Lower leg skin (tissue), 4 donors: ENCODE results near the gene NSD1. TPM values are rescaled to one million over a fixed set of nuclear protein-coding genes. Genes with fewer than 3 reads are reported as not detected.

Experiments used
- DNase-seq, 2 donors: peaks; one replicate each; pipeline ENCODE4 v3.0.0-alpha.2; 2019; ENCODE audit warnings: low spot score in 2 of 2
- H3K4me3 ChIP-seq: fragments of 200-600 bp; sonication (generic); 2 replicates; pipeline ENCODE4 v1.5.1; 2017; ENCODE audit warnings: mild to moderate bottlenecking, low read depth; ENCODE audit not compliant: poor library complexity, severe bottlenecking
- POLR2A ChIP-seq, 2 donors: fragments of 450-650 bp; IDR thresholded peaks; one replicate each; pipeline ENCODE4 v1.6.1; 2016 to 2017; ENCODE audit warnings: antibody characterized with exemption in 2 of 2, mild to moderate bottlenecking in 1 of 2, moderate library complexity in 1 of 2
- WGBS, 2 donors: methylation state at CpG; one replicate each; pipeline ENCODE4 v1.1.5; 2018; 5-methylcytosine and 5-hydroxymethylcytosine counted together
- intact Hi-C: fragments of 100-400 bp; cut with DNase I; formaldehyde crosslinking; loops from one replicate; pipeline ENCODE4 v1.15.0; 2023; ENCODE audit warnings: low total_unique reads
- total RNA-seq, 4 donors: library from RNA; depleted of rRNA; stranded (reverse); fragments of >200 nt; gene quantifications; one replicate each; pipeline ENCODE4 v1.1.0, GENCODE V29; 2016
- TF ChIP-seq, protein P1 (sequence below), 3 donors: fragments of 450-650 bp; IDR thresholded peaks; one replicate each; pipeline ENCODE4 v1.5.1; 2016; ENCODE audit warnings: antibody characterized with exemption in 3 of 3, mild to moderate bottlenecking in 3 of 3, moderate library complexity in 2 of 3

The NSD1 gene
- total RNA-seq, 4 donors from 2014 or later, result 25.1 to 36.8 (median 34.2) TPM

DNA sequence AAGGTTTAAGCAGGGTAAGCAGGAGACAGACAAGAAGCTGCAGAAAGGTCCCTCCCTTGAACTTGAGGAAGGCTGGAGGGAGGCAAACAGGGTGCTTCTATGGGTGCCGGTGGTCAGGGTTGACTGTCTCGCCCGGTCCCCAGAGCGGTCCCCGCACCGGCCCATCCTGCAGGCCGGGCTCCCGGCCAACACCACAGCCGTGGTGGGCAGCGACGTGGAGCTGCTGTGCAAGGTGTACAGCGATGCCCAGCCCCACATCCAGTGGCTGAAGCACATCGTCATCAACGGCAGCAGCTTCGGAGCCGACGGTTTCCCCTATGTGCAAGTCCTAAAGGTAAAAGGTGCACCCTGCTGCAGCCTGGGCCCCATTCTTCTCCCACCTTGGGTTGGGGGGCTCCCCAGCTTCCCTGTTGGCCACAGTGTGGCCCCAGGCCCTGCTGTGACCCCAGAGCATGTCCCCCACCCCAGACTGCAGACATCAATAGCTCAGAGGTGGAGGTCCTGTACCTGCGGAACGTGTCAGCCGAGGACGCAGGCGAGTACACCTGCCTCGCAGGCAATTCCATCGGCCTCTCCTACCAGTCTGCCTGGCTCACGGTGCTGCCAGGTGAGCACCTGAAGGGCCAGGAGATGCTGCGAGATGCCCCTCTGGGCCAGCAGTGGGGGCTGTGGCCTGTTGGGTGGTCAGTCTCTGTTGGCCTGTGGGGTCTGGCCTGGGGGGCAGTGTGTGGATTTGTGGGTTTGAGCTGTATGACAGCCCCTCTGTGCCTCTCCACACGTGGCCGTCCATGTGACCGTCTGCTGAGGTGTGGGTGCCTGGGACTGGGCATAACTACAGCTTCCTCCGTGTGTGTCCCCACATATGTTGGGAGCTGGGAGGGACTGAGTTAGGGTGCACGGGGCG, 41.1 kb upstream of the NSD1 start:
- no peak for DNase-seq
- intact Hi-C loops, result no loop called here
- TF ChIP-seq, protein P1, sequence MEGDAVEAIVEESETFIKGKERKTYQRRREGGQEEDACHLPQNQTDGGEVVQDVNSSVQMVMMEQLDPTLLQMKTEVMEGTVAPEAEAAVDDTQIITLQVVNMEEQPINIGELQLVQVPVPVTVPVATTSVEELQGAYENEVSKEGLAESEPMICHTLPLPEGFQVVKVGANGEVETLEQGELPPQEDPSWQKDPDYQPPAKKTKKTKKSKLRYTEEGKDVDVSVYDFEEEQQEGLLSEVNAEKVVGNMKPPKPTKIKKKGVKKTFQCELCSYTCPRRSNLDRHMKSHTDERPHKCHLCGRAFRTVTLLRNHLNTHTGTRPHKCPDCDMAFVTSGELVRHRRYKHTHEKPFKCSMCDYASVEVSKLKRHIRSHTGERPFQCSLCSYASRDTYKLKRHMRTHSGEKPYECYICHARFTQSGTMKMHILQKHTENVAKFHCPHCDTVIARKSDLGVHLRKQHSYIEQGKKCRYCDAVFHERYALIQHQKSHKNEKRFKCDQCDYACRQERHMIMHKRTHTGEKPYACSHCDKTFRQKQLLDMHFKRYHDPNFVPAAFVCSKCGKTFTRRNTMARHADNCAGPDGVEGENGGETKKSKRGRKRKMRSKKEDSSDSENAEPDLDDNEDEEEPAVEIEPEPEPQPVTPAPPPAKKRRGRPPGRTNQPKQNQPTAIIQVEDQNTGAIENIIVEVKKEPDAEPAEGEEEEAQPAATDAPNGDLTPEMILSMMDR (IDR thresholded peaks at IDR 0.05), result no peak
- no peak for TF ChIP-seq POLR2A (IDR thresholded peaks at IDR 0.05)

DNA sequence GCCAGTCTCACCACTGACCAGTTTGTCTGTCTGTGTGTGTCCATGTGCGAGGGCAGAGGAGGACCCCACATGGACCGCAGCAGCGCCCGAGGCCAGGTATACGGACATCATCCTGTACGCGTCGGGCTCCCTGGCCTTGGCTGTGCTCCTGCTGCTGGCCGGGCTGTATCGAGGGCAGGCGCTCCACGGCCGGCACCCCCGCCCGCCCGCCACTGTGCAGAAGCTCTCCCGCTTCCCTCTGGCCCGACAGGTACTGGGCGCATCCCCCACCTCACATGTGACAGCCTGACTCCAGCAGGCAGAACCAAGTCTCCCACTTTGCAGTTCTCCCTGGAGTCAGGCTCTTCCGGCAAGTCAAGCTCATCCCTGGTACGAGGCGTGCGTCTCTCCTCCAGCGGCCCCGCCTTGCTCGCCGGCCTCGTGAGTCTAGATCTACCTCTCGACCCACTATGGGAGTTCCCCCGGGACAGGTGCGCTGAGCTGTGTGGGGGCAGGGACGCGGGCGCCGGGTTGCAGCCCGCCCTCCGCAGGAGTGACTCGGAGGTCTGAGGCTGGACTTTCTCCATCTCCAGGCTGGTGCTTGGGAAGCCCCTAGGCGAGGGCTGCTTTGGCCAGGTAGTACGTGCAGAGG, 40.4 kb upstream of the NSD1 start:
- no peak overlapping the region for H3K4me3 ChIP-seq
- 91 to 92% methylated on average over 29 to 40 of the region's 40 CpGs for WGBS, 2 donors
- no peak for TF ChIP-seq POLR2A (IDR thresholded peaks at IDR 0.05)
- TF ChIP-seq, protein P1 (IDR thresholded peaks at IDR 0.05), result no peak
- no peak for DNase-seq
- intact Hi-C loops, result no loop called here

More for the DNA sequence above, 41.1 kb upstream of the NSD1 start:
- no peak overlapping the region for H3K4me3 ChIP-seq
- 84 to 87% methylated on average over 19 of the region's 32 CpGs for WGBS, 2 donors

DNA sequence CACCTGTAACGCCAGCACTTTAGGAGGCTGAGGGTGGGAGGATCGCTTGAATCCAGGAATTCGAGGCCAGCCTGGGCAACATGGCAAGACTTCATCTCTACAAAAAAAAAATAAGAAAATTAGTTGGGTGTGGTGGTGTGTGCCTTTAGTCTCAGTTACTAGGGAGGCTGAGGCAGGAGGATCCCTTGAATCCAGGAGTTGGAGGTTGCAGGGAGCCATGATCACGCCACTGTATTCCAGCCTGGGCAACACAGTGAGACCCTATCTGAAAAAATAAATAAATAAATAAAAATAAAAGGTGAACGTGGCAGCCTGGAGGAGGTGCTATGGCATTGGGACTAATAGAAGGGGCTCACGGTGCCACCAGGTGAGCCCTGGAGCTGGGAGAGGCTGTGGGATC, 39.8 kb upstream of the NSD1 start:
- intact Hi-C loops, result no loop called here
- WGBS, 2 donors, result 95 to 96% methylated on average over 6 of the region's 6 CpGs
- no peak for TF ChIP-seq POLR2A (IDR thresholded peaks at IDR 0.05)
- TF ChIP-seq, protein P1 (IDR thresholded peaks at IDR 0.05), result no peak
- no peak for DNase-seq
- H3K4me3 ChIP-seq, result no peak overlapping the region

DNA sequence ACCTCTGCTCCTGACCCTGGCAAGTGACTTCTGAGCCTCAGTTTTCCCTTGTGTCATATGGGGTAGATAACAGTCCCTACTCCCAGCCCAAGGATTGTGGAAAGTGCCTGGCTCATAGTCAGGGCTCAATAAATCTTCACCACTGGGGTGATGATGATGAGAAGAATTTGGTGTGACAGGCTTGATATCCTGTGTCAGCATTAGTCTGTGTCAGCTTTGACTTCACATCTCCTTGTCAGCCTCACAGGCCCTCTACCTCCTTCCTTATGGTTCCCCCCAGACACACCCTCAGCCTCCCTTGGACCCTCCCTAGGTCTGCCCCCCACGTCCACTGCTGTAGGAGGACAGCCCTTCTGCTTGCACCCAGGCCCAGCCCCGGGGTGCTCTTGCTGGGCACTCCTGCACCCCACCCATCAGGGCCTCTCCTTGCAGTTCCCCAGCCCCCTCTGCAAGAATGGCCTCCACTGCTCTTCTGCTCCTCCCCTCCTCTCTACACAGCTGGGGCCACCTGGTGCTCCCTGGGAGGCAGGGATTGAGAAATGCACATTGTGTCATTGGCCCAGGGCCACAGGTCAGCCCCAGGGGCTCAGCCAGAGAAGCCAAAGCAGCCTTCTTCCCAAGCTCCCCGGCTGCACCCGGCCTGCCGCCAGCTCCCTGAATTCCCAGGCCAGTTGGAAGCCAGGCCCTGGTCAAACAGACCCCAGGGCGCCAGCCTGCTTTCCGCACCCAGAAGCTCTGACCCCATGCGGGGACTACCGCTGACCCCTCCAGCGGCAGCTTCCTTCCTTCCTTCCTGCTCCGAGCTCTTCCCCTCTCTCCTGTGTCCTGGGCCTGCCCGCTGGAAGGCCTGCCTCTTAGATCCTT, 39.1 kb upstream of the NSD1 start:
- no peak for DNase-seq
- 64 to 81% methylated on average over 10 to 12 of the region's 12 CpGs for WGBS, 2 donors
- H3K4me3 ChIP-seq, result no peak overlapping the region
- no peak for TF ChIP-seq POLR2A (IDR thresholded peaks at IDR 0.05)
- TF ChIP-seq, protein P1 (IDR thresholded peaks at IDR 0.05), result no peak
- intact Hi-C loops, result no loop called here

DNA sequence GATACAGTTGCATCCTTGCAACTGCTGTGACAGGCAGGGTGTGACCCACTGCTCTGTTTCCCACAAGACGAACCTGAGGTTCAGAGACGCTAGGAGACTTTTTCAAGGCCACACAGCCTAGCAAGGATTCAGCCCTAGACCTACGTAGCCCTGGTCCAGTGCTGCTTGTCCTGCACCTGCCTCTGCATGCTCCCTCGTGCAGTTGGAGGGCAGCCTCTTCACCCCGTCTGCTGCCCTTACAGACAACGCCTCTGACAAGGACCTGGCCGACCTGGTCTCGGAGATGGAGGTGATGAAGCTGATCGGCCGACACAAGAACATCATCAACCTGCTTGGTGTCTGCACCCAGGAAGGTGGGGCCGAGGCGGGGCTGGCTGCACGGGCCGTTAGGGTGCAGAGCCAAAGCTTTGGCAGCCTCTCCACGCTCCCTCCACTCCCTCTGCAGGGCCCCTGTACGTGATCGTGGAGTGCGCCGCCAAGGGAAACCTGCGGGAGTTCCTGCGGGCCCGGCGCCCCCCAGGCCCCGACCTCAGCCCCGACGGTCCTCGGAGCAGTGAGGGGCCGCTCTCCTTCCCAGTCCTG, 38.4 kb upstream of the NSD1 start:
- intact Hi-C loops, result no loop called here
- no peak for DNase-seq
- TF ChIP-seq, protein P1 (IDR thresholded peaks at IDR 0.05), result no peak
- TF ChIP-seq POLR2A (IDR thresholded peaks at IDR 0.05), result no peak
- H3K4me3 ChIP-seq, result no peak overlapping the region
- 73 to 74% methylated on average over 19 to 21 of the region's 28 CpGs for WGBS, 2 donors
